ENCODE data around the gene POLR2H. TPM values are rescaled to one million over a fixed set of nuclear protein-coding genes. Genes with fewer than 3 reads are reported as not detected.

POLR2H gene
- total and polyA plus RNA-seq, 2 donors from 2014 or later = 82.0 to 157 TPM

DNA sequence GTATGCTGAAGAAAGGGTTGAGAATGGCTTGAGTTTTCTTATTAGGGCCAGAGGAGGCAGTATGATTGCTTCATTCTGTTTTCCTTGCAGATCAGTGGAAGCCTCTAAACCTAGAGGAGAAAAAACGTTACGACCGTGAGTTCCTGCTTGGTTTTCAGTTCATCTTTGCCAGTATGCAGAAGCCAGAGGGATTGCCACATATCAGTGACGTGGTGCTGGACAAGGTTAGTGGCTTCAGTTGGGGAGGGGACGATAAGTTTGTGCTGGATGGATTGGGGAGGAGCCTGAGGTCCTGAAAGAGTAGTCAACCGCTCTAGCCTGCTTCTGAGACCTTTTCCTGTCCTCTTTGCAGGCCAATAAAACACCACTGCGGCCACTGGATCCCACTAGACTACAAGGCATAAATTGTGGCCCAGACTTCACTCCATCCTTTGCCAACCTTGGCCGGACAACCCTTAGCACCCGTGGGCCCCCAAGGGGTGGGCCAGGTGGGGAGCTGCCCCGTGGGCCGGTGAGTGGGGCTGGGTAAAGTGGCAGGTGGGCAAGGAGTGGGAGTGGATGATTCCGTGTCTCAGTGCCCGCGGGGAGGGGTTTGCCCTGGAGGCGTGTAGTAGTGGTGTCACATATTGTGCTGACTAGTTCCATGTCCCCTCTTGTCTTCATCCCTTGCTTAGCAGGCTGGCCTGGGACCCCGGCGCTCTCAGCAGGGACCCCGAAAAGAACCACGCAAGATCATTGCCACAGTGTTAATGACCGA is 38.6 kb upstream of the POLR2H start:
- H3K36me3 ChIP-seq (ENCODE audit: control insufficient read depth in 2 of 3, insufficient read depth in 3 of 3, low read length in 3 of 3) = peaks cover 5 to 75% (median 69%) of the 10 kb centered on the region in 3 donors
- no peak overlapping the region for H3K9ac ChIP-seq (ENCODE audit: low read length in 3 of 3)

DNA sequence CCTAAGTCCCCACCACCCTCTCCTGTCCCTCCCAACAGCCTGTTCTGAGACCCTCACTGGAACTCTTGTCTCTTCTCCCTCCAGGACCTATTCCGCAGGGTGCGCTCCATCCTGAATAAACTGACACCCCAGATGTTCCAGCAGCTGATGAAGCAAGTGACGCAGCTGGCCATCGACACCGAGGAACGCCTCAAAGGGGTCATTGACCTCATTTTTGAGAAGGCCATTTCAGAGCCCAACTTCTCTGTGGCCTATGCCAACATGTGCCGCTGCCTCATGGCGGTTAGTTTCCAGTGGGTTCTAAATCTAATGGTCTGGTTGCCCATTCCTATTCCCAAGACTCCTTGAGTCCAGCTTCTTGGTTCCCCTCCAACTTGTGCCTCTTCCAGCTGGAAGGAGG is 37.8 kb upstream of the POLR2H start:
- DNase-seq (peak in 1 of 5 donors; percentile 39), FAIRE-seq (no peak)
- peaks cover 5 to 82% (median 75%) of the 10 kb centered on the region in 3 donors for H3K36me3 ChIP-seq (ENCODE audit: control insufficient read depth in 2 of 3, insufficient read depth in 3 of 3, low read length in 3 of 3)
- H3K4me1 ChIP-seq (ENCODE audit: control insufficient read depth in 2 of 3, insufficient read depth in 2 of 3, low read depth in 1 of 3, low read length in 3 of 3) = peaks cover 0 to 13% (median 10%) of the 10 kb centered on the region in 3 donors
- no peaks in the 10 kb centered on the region for H3K9me3 ChIP-seq (ENCODE audit: control insufficient read depth in 2 of 3, insufficient read depth in 1 of 3, low read length in 3 of 3)
- H3K9ac ChIP-seq (ENCODE audit: low read length in 3 of 3) = no peak overlapping the region
- no peaks in the 10 kb centered on the region for H3K27me3 ChIP-seq (ENCODE audit: control insufficient read depth, insufficient read depth, low read length)
- H3K27ac ChIP-seq (ENCODE audit: low read depth in 2 of 2, low read length in 2 of 2) = no peak overlapping the region
- intact Hi-C loops (cut with DNase I) = no loop called here
- TF ChIP-seq, protein P1, sequence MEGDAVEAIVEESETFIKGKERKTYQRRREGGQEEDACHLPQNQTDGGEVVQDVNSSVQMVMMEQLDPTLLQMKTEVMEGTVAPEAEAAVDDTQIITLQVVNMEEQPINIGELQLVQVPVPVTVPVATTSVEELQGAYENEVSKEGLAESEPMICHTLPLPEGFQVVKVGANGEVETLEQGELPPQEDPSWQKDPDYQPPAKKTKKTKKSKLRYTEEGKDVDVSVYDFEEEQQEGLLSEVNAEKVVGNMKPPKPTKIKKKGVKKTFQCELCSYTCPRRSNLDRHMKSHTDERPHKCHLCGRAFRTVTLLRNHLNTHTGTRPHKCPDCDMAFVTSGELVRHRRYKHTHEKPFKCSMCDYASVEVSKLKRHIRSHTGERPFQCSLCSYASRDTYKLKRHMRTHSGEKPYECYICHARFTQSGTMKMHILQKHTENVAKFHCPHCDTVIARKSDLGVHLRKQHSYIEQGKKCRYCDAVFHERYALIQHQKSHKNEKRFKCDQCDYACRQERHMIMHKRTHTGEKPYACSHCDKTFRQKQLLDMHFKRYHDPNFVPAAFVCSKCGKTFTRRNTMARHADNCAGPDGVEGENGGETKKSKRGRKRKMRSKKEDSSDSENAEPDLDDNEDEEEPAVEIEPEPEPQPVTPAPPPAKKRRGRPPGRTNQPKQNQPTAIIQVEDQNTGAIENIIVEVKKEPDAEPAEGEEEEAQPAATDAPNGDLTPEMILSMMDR (IDR thresholded peaks at IDR 0.05; ENCODE audit: borderline replicate concordance, extremely low read depth, insufficient read depth) = no peak
- no peak overlapping the region for H3K4me3 ChIP-seq (ENCODE audit: low read length in 3 of 3)

More for the DNA sequence above, 38.6 kb upstream of the POLR2H start:
- intact Hi-C loops (cut with DNase I) = no loop called here
- Histone ChIP-seq H3K4me1 (ENCODE audit: control insufficient read depth in 2 of 3, insufficient read depth in 2 of 3, low read depth in 1 of 3, low read length in 3 of 3) (peaks cover 0 to 13% (median 11%) of the 10 kb centered on the region in 3 donors), H3K27ac (ENCODE audit: low read depth in 2 of 2, low read length in 2 of 2) (no peak overlapping the region), H3K4me3 (ENCODE audit: low read length in 3 of 3) (no peak overlapping the region), H3K27me3 (ENCODE audit: control insufficient read depth, insufficient read depth, low read length) (no peaks in the 10 kb centered on the region), H3K9me3 (ENCODE audit: control insufficient read depth in 2 of 3, insufficient read depth in 1 of 3, low read length in 3 of 3) (no peaks in the 10 kb centered on the region)
- DNase-seq = peak in 1 of 5 donors; percentile 70
- TF ChIP-seq, protein P1 (IDR thresholded peaks at IDR 0.05; ENCODE audit: borderline replicate concordance, extremely low read depth, insufficient read depth) = no peak
- FAIRE-seq = no peak

DNA sequence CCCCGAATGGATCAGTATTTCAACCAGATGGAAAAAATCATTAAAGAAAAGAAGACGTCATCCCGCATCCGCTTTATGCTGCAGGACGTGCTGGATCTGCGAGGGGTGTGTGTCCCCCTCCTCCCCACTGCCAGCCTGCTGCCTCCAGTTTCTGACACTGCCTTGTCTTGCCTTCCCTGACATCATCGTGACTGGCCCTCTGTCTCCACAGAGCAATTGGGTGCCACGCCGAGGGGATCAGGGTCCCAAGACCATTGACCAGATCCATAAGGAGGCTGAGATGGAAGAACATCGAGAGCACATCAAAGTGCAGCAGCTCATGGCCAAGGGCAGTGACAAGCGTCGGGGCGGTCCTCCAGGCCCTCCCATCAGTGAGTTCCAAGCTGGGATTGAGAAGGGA is 36.2 kb upstream of the POLR2H start:
- TF ChIP-seq, protein P1 (IDR thresholded peaks at IDR 0.05; ENCODE audit: borderline replicate concordance, extremely low read depth, insufficient read depth) = no peak
- FAIRE-seq = no peak
- Histone ChIP-seq H3K4me1 (ENCODE audit: control insufficient read depth in 2 of 3, insufficient read depth in 2 of 3, low read depth in 1 of 3, low read length in 3 of 3) (peaks cover 0 to 1% (median 0%) of the 10 kb centered on the region in 3 donors), H3K9ac (ENCODE audit: low read length in 3 of 3) (no peak overlapping the region), H3K27me3 (ENCODE audit: control insufficient read depth, insufficient read depth, low read length) (no peaks in the 10 kb centered on the region), H3K9me3 (ENCODE audit: control insufficient read depth in 2 of 3, insufficient read depth in 1 of 3, low read length in 3 of 3) (no peaks in the 10 kb centered on the region), H3K36me3 (ENCODE audit: control insufficient read depth in 2 of 3, insufficient read depth in 3 of 3, low read length in 3 of 3) (peaks cover 5 to 95% (median 81%) of the 10 kb centered on the region in 3 donors), H3K4me3 (ENCODE audit: low read length in 3 of 3) (no peak overlapping the region), H3K27ac (ENCODE audit: low read depth in 2 of 2, low read length in 2 of 2) (no peak overlapping the region)
- DNase-seq = no peak
- intact Hi-C loops (cut with DNase I) = no loop called here

Measured in kidney (tissue), 14 donors.